ENCODE results near the gene PLA2G12A.

PLA2G12A gene

GRCh38 chr4:109665783-109666485 lies 63.9 kb downstream of the PLA2G12A start:
- Histone ChIP-seq H3K27ac (no peak overlapping the region), H3K4me1 (no peaks in the 10 kb centered on the region), H3K4me2 (no peak overlapping the region), H4K20me1 (no peaks in the 10 kb centered on the region), H3K4me3 (no peak overlapping the region), H3K27me3 (no peaks in the 10 kb centered on the region), H3K9ac (no peak overlapping the region), H3K9me3 (0 out of 2 replicates have a peak, but pooled peaks cover 8% of the 10 kb centered on the region), H3K36me3 (peaks cover 10% of the 10 kb centered on the region; the same call in 1 of the 2 replicates)
- TF ChIP-seq Cebpa-rat (IDR thresholded peaks at IDR 0.05) = no peak

GRCh38 chr4:109662771-109663170 lies 67.1 kb downstream of the PLA2G12A start:
- no peaks in the 10 kb centered on the region for H3K9me3 ChIP-seq
- TF ChIP-seq Cebpa-rat (IDR thresholded peaks at IDR 0.05) = no peak
- no peaks in the 10 kb centered on the region for H4K20me1 ChIP-seq
- H3K4me2 ChIP-seq = no peak overlapping the region
- no peak overlapping the region for H3K27ac ChIP-seq
- H3K4me3 ChIP-seq = no peak overlapping the region
- H3K36me3 ChIP-seq = 0 out of 2 replicates have a peak, but pooled peaks cover 4% of the 10 kb centered on the region
- no peaks in the 10 kb centered on the region for H3K4me1 ChIP-seq
- no peaks in the 10 kb centered on the region for H3K27me3 ChIP-seq
- H3K9ac ChIP-seq = no peak overlapping the region

GRCh38 chr4:109662116-109662515 lies 67.8 kb downstream of the PLA2G12A start:
- H3K27me3 ChIP-seq = no peaks in the 10 kb centered on the region
- no peaks in the 10 kb centered on the region for H4K20me1 ChIP-seq
- 0 out of 2 replicates have a peak, but pooled peaks cover 4% of the 10 kb centered on the region for H3K36me3 ChIP-seq
- no peak for TF ChIP-seq Cebpa-rat (IDR thresholded peaks at IDR 0.05)
- H3K4me1 ChIP-seq = no peaks in the 10 kb centered on the region
- no peak overlapping the region for H3K27ac ChIP-seq
- no peak overlapping the region for H3K4me2 ChIP-seq
- H3K9ac ChIP-seq = no peak overlapping the region
- no peaks in the 10 kb centered on the region for H3K9me3 ChIP-seq
- H3K4me3 ChIP-seq = no peak overlapping the region

Data from BLaER1 (cell line).